ENCODE data around the gene NRXN2.

Gene NRXN2

DNA sequence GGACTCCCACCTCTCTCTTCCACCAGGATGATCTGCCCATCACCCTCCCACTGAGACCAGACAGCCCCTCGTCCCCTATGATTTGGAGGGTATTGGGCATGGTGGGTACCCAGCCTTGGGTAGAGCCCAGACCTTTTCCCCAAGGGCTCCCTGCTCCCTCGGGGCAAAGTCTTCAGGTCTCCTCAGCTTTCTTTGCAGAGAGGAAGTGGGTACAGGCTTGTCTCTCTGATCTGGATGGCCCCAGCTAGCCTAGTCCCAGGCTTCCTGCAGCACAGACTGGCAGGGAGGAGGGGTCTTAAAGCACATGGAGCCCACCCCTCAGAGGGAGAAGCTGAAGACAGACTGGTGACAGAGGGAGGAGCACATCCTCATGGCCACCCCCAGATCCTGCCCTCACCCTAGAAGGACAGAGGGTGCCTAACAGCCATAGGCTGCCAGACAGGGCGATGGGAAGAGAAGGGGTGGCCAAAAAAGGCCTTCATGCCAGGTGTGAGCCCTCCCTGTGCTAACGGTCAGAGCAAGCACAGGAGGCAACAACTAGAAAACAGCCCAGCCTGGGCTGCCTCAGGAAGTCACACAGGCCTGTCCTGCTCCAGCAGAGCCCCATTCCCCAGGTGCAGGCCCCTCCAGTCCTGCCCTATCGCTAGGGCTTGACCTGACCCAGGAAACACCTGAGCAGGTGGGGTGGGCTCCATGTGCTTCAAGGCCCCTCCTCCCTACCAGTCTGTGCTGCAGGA lies 101.5 kb downstream of the NRXN2 start:
- DNase-seq: no peak

DNA sequence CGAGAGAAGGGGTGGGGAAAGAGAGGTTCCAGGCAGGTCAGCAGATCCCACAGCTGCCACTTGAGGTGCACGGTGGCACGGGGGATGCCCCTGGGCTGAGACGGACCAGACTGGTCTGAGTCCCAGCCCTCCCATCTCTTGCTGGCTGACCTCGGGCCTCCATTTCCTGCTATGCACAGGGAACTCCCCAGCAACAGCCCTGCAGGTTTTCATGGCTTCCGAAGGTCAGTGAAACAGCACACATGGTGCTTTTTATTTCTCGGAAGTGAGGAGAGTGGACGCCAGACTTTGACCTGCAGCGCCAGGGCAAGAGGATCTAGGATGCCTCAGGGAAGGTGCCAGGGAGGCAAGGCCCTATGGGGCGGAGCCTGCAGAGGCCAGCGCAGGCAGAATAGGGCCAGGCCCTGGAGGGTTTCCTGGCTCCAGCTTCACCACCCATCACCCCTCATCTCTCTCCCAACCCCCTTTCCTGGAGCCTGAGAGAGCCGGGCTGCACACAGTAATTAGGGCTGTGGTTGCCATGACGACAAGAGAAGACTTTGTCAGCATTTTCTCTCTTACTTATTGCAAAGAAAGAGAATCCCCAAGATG lies 102.5 kb downstream of the NRXN2 start:
- DNase-seq: no peak

DNA sequence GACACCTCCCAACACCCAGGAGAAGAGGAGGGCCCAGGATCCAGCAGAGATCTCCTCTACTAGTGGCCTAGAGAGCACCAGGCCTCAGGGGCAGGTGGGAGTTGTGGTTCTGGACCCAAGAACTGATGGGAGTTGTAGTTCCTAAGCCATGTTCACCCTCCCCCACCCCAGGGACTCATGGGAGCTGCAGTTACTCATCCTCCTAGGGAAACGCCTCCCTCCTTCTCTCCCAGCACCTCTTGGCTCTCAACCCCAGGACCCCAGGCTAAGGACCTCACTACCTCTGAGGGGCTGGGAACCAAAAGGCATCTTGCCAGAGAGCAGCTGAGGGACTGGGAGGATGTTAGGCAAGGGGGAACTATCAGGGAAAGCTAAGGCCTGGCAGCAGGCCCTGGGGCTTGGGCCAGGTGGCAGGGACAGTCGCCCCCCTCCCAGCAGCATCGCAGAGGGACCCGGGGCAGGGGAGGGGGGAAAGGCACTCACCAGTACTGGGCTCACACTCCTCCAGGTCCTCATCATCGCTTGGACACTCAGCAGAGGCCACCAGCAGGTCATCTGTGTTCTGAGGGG lies 103.1 kb downstream of the NRXN2 start:
- DNase-seq: no peak

DNA sequence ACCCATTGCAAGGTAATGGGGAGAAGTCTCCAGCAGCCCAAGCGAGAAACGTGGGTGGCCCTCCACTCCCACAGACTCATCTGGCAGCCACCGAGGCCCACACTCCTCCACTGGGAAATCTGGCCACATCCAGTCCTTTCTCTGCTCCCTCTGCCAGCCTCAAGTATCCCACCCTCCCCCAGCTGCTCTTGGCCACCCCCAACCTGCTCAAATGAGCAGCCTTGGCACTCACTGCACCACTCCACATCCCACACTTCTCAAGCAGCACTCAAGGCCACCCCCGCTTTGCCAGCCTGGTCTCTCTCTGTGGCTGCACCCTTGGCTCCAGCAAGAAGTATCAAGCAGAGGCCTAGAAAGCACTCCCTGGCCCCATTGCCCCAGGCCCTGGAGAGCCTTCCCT lies 103.8 kb downstream of the NRXN2 start:
- DNase-seq: no peak

DNA sequence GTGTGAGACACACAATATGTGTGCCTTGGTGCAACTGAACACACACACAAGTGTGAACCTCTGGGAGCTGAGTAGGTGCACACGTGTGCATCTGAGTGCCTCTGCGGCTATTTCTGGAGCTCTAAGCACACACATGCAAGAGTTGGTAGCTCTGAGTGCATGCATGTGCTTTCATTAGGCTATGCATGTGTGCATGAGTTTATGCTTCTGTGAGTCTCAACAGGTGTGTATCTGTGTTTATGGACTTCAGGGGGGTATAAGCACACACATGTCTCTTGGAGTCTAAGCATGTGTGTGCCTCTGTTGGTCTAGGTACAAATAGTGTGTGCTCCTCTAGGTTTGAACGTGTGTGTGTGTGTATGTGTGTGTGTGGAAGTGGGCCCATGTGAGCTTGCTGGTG lies 106.2 kb downstream of the NRXN2 start:
- no peak for DNase-seq

DNA sequence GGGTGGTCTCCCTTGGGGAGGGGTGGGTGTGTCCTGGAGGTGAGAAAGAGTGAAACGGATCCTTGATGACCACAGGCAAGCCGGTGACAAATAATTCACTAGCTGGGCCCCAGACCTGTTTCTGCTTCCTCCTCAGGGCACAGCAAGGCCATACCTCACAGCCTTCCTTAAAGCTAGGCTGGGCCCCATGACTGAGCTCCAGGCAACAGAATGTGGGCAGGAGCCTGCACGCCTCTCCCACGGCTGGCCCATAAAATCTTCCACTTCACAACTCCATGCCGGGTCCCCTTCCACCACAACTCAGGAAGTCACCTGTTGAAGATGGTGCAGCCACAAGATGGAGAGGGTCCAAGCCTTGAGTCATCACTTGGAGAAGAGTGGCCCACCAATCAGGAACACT lies 108.1 kb downstream of the NRXN2 start:
- no peak for DNase-seq

DNA sequence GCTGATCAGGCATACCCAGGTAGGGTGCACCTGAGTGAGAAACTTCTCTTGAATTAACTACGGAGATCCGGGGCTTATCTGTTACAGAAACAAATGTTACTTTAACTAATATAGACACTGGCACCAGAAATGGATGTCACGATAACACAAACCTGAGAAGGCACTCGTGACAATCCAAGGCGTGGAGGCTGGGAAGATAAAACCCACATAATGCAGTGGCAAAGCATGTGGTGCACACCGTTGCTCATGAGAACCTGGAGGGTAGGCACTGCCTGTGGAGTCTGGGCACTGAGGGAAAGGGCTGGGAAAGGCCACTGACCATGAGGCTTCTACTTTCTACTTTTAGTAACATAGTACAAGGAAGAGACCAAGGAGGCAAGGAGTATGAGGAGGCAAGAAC lies 109.3 kb downstream of the NRXN2 start:
- DNase-seq: no peak

DNA sequence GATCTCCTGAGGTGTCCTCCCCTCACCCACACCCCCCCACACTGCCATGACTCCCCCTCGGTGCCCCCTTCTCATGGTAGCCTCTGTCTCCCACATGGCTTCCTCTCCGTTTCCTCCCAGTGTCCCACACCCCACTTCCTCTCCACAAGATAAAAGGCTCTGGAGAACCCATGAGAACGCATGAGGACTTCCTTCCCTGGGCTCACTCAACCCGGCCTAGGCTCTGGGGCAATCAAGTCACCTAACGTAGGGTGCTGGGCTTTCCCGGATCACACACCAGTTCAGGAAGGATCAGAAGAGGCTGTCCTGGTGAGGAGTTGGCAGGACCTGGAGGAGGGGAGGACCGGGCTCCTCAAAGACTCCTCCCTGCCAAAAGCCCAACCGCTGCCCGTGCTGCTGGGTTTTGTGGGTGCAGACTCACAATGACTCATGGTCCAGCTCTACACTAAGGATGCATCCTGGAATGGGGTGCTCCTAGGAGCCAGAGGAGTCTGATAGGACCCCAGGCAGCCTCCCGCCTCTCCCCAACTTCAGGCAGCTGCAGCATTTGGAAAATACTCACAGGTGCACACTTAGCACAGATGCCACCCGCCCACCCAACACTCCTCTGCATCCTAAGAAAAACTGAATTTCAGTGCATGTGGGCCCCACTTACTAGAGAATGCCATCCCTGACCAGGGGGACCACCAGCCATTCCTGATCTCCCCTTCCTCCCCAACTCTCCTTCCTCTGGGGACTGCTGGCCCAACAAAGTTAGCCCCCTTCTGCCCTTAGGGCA lies 110.9 kb downstream of the NRXN2 start:
- no peak for DNase-seq

DNA sequence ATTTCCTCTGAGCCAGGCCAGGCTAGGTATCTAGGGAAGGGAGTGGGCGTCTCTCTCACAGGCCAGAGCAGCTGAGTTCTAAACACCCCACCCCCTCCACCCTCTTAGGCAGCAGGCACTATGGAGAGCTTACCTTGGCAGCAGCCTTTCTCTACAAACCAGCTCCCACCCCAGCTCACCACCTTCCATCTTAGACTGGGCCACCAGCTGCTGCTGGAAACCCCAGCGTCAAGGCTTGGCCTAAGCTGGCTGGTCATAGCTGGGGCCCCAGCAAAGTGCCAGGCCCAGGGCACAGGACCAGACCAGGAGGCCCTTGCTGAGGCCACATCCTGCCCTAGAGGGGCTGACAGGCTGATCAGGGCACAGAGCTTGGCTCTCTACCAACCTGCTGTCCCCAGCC lies 111.8 kb downstream of the NRXN2 start:
- DNase-seq: no peak

DNA sequence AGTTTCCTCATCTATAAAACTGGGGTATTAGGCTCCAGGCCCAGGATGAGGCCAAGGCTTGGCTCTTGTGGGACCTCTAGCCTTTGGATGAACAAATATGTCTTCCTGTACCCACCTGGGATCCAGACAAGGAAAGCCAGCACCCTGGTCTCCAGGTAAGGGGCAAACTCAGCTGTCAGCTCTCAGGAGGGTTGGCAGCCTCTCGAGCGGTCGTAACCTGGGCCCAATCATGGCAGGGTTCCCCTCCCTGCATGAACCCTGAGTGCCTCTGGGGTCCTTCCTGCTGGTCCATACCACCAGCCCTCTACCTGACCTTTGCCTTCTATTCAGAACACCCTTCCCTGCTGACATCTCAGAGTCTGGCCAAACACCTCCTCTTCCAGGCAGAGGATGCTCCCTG lies 112.4 kb downstream of the NRXN2 start:
- no peak for DNase-seq

DNA sequence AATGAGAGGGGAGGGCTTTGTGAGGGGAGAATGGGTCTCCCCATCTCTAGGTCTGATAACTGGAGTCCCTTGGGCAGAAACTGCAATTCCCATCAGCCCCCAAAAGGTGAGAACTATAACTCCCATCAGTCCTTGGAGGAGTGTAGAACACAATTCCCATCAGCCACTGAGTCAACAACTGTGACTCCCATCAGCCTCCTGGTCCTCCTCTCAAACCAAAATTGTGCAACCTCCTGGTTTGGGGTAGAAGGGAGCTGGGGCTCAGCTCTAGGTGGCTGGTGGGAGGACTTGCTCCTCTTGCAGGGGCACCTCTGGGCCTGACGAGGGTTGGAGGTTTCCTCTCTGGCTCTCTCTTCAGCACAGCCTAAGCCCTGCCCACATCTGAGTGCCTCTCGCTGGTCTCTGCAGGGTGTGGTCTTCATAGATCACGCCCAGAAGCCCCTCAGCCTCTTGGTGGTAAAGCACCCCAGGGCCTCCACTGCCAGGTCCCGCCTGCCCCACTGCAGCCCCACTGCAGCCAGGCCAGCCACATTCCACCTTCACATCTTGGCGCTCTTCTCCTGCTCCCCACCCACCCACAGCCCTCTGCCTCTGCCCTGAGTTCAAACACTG lies 113.5 kb downstream of the NRXN2 start:
- no peak for DNase-seq

DNA sequence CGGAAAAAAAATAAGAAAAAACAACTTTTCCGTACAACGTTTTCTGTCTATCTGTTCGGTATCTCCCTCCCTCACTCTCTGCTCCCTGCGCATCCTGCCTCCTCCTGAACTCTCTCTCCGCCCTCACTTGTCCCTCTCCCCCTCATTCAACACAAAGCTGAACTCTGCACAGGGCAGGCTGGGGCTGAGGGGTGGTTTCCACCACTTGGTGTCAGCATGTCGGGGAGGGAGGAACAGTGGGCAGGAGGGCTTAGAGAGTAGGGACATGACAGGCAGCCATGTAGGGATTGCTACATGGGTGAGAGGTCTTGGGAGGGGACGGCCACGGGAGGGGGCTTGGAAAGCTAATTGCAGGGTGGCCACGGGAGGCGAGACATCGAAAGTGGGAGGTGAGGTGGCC lies 114.4 kb downstream of the NRXN2 start:
- no peak for DNase-seq

DNA sequence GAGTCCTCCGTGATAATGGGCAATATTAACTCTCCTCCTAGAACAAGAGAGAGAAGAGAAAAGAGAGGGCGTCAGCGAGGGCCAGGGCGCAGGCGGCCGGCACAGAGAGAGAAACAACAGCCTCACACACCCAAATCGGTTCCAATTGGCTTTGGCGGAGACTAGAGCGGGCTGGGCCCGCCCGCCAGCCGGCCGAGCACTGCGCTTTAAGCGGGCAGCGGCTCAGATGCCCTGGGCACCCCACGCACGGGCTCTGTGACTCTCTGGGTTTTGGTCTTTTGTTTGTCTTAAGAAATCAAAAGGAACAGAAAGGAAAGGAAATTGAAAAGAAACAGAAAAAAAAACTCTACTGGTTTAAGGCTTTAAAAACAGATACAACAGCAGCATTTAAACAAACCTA lies 115.0 kb downstream of the NRXN2 start:
- DNase-seq: no peak

DNA sequence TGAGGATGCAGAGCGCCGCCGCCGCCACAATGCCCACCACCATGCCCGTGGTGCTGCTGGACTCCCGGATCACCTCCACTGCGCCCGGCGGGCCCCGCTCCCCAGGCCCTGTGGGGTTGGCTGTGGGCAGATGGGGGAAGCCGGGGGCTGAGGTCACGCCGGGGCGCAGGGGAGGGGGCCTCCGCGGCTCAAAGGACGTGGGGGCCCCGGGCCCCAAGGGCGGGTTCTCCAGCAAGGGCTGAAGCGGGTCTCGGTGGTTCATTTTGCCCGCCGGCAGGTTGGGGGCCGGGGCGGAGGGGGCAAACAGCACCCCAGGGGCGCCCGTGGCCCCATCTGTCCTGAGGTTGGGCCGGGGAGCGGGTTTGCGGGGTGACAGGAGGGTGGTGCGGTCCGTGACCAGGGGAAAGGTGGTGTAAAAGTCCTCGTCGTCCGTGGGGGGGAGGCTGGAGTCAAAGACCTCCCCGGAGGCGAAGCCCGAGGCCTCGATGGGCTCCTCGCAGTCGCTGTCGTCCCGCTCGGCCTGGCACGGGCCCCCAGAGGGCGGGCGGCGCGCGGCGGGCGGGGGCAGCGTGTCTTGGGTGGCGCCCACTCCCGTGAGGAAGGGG lies 115.5 kb downstream of the NRXN2 start:
- no peak for DNase-seq

DNA sequence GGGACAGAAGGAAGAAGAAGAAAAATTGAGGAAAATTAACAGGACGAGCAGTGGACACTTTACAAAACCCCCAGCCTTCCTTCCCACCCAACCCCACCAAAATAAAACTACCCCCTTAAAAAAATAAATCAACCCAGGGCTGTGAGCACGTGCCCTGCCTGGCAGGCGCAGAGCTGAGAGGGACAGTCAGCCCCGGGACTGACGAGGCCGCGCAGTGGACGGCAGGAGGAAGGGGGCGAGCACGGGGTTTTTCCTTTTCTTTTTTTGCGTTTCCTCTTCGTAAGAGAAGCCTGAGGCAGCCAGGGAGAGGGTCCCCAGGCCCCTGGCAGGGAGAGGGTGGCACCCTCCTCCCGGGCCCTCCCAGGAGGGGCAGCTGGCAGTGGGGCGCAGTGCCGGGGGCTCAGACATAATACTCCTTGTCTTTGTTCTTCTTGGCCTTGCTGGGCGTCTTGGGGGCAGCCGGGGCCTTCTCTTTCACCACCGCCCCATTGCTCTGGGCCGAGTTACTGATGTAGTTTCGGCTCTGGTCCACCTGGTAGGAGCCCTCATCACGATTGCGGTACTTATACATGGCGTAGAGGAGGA lies 116.1 kb downstream of the NRXN2 start:
- DNase-seq: no peak

DNA sequence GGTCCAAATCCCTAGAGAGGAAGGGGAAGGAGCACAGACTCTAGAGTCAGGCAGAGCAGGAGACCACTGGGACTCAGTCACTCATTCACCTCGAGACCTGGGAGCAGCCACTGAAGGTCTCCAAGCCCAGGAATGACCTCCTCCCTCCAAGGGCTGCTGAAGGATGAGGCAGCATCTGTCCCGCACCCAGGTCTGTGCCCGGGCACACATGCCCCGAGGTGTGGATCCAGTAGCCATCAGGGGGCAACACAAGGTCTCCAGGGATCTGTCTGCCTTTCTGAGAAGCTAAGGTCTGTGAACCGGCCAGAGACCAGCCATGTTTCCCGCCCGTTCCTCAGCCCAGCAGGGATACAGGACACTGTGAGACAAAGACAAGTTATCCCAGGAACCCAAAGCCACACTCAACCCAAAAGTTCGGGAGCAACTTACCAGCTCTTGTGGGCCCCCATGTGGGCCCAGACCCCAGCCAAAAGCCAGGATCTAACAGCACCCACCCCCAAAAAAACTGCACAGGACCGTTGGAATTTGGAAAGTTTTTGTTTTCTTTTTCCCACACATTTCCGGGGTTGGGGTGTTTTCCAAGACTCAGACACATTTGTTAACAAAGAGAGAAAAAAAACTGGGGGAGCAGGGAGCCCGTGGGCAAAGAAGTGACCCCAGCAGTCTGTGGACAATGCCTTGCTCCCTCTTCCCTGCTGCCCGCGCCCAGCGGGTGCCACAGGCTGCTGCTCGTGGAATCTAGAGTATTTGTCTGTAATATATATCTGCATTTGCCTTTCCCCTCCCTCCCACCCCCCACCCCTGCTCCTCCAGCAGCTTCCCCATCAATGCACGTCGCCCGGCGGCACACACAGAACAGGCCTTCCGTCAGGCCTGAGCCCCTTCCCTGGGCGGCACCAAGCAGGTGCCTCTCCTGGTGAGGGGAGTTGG lies 117.1 kb downstream of the NRXN2 start:
- DNase-seq: no peak

DNA sequence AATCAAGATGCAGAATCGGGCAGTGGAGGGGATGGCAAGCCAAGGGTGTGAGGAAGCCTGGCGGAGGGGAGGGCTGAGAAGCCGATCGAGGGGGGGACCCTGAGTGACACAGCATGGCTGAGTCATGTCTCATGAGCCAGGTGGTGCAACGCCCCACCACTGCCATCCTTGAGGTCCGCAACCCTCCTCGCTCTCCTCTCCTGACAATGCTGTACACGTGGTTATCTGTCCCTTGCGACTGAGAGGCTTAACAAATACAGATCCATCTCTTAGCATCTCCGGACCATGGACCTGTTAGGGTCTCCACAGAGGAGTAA lies 117.8 kb downstream of the NRXN2 start:
- no peak for DNase-seq

DNA sequence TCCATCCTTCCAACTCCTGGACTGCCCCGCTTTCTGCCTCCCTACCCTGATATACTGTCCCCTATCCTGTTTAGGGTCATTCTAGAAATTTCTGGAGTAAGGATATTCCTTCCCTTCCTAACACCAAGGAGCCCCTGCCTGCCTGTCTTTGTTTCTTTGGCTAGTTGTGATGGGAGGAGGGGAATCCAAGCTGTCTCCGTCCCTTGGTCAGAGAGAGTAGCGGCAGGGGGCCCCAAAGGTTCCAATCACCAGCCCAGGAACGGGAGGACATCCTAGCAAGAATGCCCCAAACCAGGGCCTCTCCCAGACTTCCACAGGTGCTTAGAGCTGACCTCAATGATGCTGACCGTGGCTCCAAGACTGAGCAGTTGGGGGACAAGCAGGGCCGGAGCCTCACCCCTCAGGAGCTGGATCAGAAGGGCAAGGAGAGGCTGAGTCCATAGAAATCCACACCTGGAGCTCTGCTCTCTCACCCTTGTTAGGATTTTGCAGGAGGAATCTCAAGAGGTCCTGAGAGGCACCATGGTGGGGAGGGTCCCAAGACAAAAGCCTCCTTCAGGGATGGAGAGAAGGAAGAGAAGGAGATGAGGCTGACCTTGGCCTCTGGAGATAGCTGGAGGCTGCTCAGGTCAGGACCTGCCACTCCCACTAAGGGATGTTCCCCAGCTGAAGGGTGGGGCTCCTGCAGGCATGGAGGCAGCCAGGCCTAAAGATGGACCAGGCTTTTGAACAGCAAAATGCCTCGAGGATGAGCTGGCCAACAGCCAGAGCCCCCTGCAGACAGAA lies 118.3 kb downstream of the NRXN2 start:
- DNase-seq: no peak

DNA sequence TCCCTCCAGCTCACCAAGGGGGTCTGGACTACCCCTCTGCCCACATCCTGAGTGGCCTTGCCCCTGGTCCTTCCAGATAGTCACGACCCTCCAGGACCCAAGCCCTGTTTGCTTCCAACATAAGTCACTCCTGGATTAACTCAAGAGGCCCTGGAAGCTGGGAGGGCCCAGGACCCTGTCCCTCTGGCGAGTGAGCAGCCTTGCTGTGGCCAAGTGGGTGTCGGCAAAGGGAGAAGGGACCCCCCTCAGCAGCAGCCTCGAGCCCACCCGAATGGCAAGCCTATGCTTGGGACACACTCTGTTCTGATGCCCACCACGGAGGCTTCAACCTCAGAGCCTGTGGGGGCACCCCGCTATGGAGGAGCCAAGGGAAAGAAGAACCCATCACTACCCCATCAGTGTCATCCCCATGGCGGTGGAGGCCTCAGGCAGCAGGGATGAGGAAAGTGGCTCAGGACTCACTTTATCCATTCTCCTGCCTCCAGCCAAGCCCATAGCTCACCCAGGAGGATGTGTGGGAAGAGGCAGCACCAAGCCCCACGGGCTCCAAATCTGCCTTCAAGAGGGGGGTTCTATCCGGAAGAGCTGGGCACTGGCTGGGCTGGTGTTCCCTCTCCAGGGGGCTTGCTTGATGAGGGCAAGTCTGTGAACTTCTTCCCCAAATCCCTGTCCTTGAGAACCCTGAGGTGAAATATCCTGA lies 119.4 kb downstream of the NRXN2 start:
- no peak for DNase-seq

DNA sequence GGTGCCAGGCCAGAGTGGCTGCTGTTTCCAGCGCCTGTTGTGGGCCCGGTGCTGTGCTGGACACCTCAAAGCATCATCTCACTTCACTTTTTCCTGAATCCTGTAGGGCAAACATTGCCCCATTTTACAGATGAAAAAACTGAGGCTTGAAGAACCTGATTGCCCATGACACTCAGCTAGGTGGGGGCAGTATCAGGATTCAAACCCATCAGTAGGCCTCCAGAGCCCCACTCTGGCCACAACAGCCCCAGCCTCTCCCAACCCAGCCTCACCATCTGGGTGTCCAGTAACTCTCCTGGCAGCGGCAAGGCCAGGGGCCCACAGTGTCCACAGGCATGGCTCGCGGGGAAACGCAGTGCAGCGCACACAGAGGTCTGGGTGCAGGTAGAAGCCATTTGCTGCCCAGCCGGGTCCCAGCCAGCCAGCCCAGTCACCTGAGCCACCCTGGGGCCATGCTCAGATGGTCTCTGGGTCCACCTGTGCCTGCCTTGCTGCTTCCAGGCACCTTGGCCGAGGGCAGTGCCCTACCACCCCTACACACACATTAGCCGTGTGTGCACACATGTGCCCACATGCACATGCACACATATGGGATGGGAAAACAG lies 120.4 kb downstream of the NRXN2 start:
- DNase-seq: no peak

Measured in activated CD8-positive, alpha-beta memory T cell treated with anti-CD3 and anti-CD28 coated beads for 24 hours (primary cell).